Measurements from ENCODE around the gene GRID1. TPM values are rescaled to one million over a fixed set of nuclear protein-coding genes. Genes with fewer than 3 reads are reported as not detected.

The GRID1 gene
- total and polyA plus RNA-seq, 2 experiments from 2014 or later: not detected

DNA sequence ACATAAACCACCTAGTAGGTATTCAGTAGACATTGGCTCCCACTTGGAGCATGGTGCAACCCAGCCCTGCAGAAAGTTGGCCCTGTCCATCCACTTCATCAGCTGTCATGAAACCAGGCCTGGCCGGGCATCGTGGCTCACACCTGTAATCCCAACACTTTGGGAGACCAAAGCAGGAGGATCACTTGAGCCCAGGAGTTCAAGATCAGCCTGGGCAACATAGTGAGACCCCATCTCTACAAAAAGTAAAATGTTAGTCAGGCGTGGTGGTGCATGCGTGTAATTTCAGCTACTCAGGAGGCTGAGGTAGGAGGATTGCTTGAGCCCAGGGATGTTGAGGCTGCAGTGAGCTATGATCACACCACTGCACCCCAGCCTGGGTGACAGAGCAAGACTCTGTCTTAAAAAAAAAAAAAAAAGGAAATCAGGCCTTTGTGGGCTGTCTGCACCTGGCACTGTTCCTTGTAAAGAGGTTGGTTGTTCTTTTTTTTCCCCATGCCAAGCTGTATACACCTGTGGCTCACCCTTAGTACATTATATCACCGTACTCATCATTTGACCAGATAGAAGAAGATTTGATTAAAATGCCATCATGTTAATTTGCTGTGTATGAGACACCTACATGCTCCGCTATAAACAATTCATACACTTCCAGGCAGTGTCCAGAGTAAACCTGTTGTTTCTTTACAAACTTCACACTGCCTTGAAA is 45.4 kb upstream of the GRID1 start:
- TF ChIP-seq EZH2phosphoT487 (IDR thresholded peaks at IDR 0.05; ENCODE audit: insufficient read depth, low read depth) (no peak), EZH2 (IDR thresholded peaks at IDR 0.05; ENCODE audit: insufficient read depth, poor library complexity, severe bottlenecking) (no peak)
- H2AFZ ChIP-seq: peak overlapping the region; percentile 62
- 89 to 93% methylated on average over 6 of the region's 6 CpGs for WGBS, 2 experiments (ENCODE audit: low coverage in 1 of 2, low lambda C conversion rate in 2 of 2, missing lambda C conversion rate in 2 of 2)
- peak overlapping the region; percentile 42 for H3K4me2 ChIP-seq (ENCODE audit: unreplicated experiment)
- 0 out of 2 replicates have a peak overlapping the region, but pooled peaks have one; percentile 42 for H3K4me3 ChIP-seq
- in situ Hi-C loops (cut with MboI): no loop called here
- no peaks in the 10 kb centered on the region for H3K27me3 ChIP-seq (replicated peaks; ENCODE audit: insufficient read depth)
- no peaks in the 10 kb centered on the region for H4K20me1 ChIP-seq (ENCODE audit: insufficient read depth)
- H3K4me1 ChIP-seq (ENCODE audit: insufficient read depth): peaks cover 29% of the 10 kb centered on the region
- H3F3A ChIP-seq (ENCODE audit: insufficient read depth): peaks cover 30% of the 10 kb centered on the region
- H3K9me3 ChIP-seq (ENCODE audit: low read depth): no peaks in the 10 kb centered on the region
- no peaks in the 10 kb centered on the region for H3K79me2 ChIP-seq (ENCODE audit: insufficient read depth)
- no peaks in the 10 kb centered on the region for H3K36me3 ChIP-seq (ENCODE audit: low read depth)
- peak overlapping the region; percentile 19; the same call in 1 of the 2 replicates for H3K9ac ChIP-seq
- peak overlapping the region; percentile 81 for H3K27ac ChIP-seq
- no peaks in the 10 kb centered on the region for H3K9me2 ChIP-seq (ENCODE audit: insufficient read depth)
- DNase-seq: no peak

DNA sequence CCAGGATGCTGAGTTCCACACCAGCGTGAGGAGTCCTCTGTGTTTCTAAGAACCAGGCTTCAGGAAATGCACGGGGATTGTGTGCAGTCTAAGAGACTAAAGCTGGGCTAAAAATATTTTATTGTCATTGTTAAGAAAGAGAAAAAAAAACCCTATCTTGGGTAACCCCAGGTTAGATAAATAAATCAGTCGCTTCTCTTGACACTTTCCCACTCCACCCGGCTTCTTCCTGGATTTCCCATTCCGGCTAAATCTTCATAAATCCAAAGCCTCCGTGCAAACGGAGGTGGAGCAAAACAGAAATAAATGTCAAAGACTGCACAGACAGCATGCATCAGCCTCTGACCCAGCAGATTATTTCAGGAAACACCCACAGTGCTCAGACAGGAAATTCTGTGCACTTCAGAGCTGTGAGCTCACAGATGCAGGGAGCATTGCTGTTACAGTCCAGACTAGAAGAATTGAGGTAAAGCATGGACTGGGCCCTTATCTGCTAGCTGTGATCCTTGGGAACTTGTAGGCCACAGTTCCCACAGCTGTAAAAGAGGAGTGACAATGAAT is 44.8 kb upstream of the GRID1 start:
- Histone ChIP-seq H4K20me1 (ENCODE audit: insufficient read depth) (no peaks in the 10 kb centered on the region), H3K27me3 (replicated peaks; ENCODE audit: insufficient read depth) (no peaks in the 10 kb centered on the region), H3K9ac (peak overlapping the region; percentile 45), H3K4me3 (peak overlapping the region; percentile 42), H3K4me1 (ENCODE audit: insufficient read depth) (peaks cover 29% of the 10 kb centered on the region), H3F3A (ENCODE audit: insufficient read depth) (peaks cover 30% of the 10 kb centered on the region), H3K9me2 (ENCODE audit: insufficient read depth) (no peaks in the 10 kb centered on the region), H3K36me3 (ENCODE audit: low read depth) (no peaks in the 10 kb centered on the region), H3K27ac (peak overlapping the region; percentile 81), H2AFZ (peak overlapping the region; percentile 62), H3K4me2 (ENCODE audit: unreplicated experiment) (peak overlapping the region; percentile 42), H3K79me2 (ENCODE audit: insufficient read depth) (no peaks in the 10 kb centered on the region), H3K9me3 (ENCODE audit: low read depth) (no peaks in the 10 kb centered on the region)
- WGBS, 2 experiments (ENCODE audit: low coverage in 1 of 2, low lambda C conversion rate in 2 of 2, missing lambda C conversion rate in 2 of 2): 15 to 16% methylated on average over 7 of the region's 7 CpGs
- in situ Hi-C loops (cut with MboI): no loop called here
- peak; percentile 86 for DNase-seq
- TF ChIP-seq EZH2phosphoT487 (IDR thresholded peaks at IDR 0.05; ENCODE audit: insufficient read depth, low read depth) (no peak), EZH2 (IDR thresholded peaks at IDR 0.05; ENCODE audit: insufficient read depth, poor library complexity, severe bottlenecking) (no peak)

DNA sequence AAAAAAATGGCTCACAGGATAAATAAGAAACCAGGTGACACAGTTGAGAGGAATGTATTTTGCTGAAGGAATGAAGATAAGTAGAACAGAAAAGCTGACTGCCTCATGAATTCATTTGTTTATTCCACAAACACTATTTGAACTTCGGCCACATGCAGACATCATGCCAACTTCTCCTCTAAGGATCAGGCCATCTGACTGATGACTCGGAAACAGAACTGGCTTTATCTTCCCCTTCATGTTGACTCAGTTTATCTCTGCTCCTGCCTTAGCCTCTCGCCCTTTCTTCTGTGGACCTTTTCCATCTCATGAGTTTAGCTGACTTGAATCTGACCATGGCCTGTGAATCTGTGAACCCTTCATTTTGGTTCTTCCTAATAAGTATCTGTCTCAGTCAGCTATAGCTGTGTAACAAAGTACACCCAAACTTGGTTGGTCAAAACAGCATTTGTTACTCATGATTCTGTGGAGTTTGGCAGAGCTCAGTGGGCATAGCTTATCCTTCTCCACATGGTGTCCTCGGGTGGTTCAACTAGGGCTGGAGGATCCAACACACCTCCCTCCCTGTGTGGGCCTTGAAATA is 44.0 kb upstream of the GRID1 start:
- peak overlapping the region; percentile 81 for H3K27ac ChIP-seq

GRCh38 chr10:86409183-86409582 is 42.6 kb upstream of the GRID1 start:
- TF ChIP-seq EZH2phosphoT487 (IDR thresholded peaks at IDR 0.05; ENCODE audit: insufficient read depth, low read depth) (no peak), EZH2 (IDR thresholded peaks at IDR 0.05; ENCODE audit: insufficient read depth, poor library complexity, severe bottlenecking) (no peak)
- Histone ChIP-seq H3K79me2 (ENCODE audit: insufficient read depth) (no peaks in the 10 kb centered on the region), H3K27ac (no peak overlapping the region), H3K9me2 (ENCODE audit: insufficient read depth) (no peaks in the 10 kb centered on the region), H3K36me3 (ENCODE audit: low read depth) (no peaks in the 10 kb centered on the region), H3K9ac (no peak overlapping the region), H3K4me2 (ENCODE audit: unreplicated experiment) (no peak overlapping the region), H2AFZ (no peak overlapping the region), H3K4me3 (no peak overlapping the region), H3K4me1 (ENCODE audit: insufficient read depth) (peaks cover 29% of the 10 kb centered on the region), H3F3A (ENCODE audit: insufficient read depth) (peaks cover 30% of the 10 kb centered on the region), H3K9me3 (ENCODE audit: low read depth) (no peaks in the 10 kb centered on the region), H4K20me1 (ENCODE audit: insufficient read depth) (no peaks in the 10 kb centered on the region), H3K27me3 (replicated peaks; ENCODE audit: insufficient read depth) (no peaks in the 10 kb centered on the region)
- 23 to 35% methylated on average over 1 of the region's 1 CpG for WGBS, 2 experiments (ENCODE audit: low coverage in 1 of 2, low lambda C conversion rate in 2 of 2, missing lambda C conversion rate in 2 of 2)
- DNase-seq: no peak
- in situ Hi-C loops (cut with MboI): no loop called here

More for the DNA sequence above, 44.0 kb upstream of the GRID1 start:
- H3K4me1 ChIP-seq (ENCODE audit: insufficient read depth): peaks cover 29% of the 10 kb centered on the region
- TF ChIP-seq EZH2phosphoT487 (IDR thresholded peaks at IDR 0.05; ENCODE audit: insufficient read depth, low read depth) (no peak), EZH2 (IDR thresholded peaks at IDR 0.05; ENCODE audit: insufficient read depth, poor library complexity, severe bottlenecking) (no peak)
- no peak overlapping the region for H3K4me3 ChIP-seq
- peak overlapping the region; percentile 45 for H3K9ac ChIP-seq
- in situ Hi-C loops (cut with MboI): no loop called here
- H3F3A ChIP-seq (ENCODE audit: insufficient read depth): peaks cover 30% of the 10 kb centered on the region
- H4K20me1 ChIP-seq (ENCODE audit: insufficient read depth): no peaks in the 10 kb centered on the region
- WGBS, 2 experiments (ENCODE audit: low coverage in 1 of 2, low lambda C conversion rate in 2 of 2, missing lambda C conversion rate in 2 of 2): 52 to 57% methylated on average over 4 of the region's 4 CpGs
- DNase-seq: peak; percentile 72
- no peaks in the 10 kb centered on the region for H3K9me3 ChIP-seq (ENCODE audit: low read depth)
- H3K27me3 ChIP-seq (replicated peaks; ENCODE audit: insufficient read depth): no peaks in the 10 kb centered on the region
- H2AFZ ChIP-seq: peak overlapping the region; percentile 62
- no peaks in the 10 kb centered on the region for H3K79me2 ChIP-seq (ENCODE audit: insufficient read depth)
- no peaks in the 10 kb centered on the region for H3K9me2 ChIP-seq (ENCODE audit: insufficient read depth)
- peak overlapping the region; percentile 42 for H3K4me2 ChIP-seq (ENCODE audit: unreplicated experiment)
- H3K36me3 ChIP-seq (ENCODE audit: low read depth): no peaks in the 10 kb centered on the region
